Activated CD4-positive, alpha-beta memory T cell treated with anti-CD3 and anti-CD28 coated beads, Interleukin-2, amount 10 ng/mL, durations not matched to agents 7 days and 5 days (primary cell): ENCODE measurements around the gene CCNF. TPM values are rescaled to one million over a fixed set of nuclear protein-coding genes. Genes with fewer than 3 reads are reported as not detected.
"Not testable (repeated sequence)": the region's sequence is repeated elsewhere in the genome, so short reads cannot be mapped to it uniquely, and the experiment has no call there.

Source experiments
- CTCF ChIA-PET: fragments of 350-600 bp; sonication (Branson Sonifier 250); formaldehyde crosslinking; loops from one replicate; lab custom pipeline; 2021; ENCODE audit warnings: antibody characterized with exemption, inconsistent platforms; lab: Charles Lee
- POLR2A ChIA-PET: fragments of 350-600 bp; sonication (Branson Sonifier 250); formaldehyde crosslinking; loops from one replicate; lab custom pipeline; 2021; ENCODE audit warnings: antibody characterized with exemption; lab: Charles Lee
- DNase-seq: peaks from one replicate; pipeline ENCODE4 v3.0.0-alpha.2; 2020
- H3K27ac Mint-ChIP-seq: one replicate; pipeline ENCODE4 v1.8.0; 2021; ENCODE audit warnings: mild to moderate bottlenecking, mixed read lengths
- H3K27me3 Mint-ChIP-seq: one replicate; pipeline ENCODE4 v1.8.0; 2021; ENCODE audit warnings: mixed read lengths
- H3K36me3 Mint-ChIP-seq: one replicate; pipeline ENCODE4 v1.8.0; 2021; ENCODE audit warnings: low read depth, mixed read lengths
- H3K4me1 Mint-ChIP-seq: one replicate; pipeline ENCODE4 v1.8.0; 2021; ENCODE audit warnings: mixed read lengths
- H3K4me3 Mint-ChIP-seq: one replicate; pipeline ENCODE4 v1.8.0; 2021; ENCODE audit warnings: mild to moderate bottlenecking, mixed read lengths
- H3K9me3 Mint-ChIP-seq: one replicate; pipeline ENCODE4 v1.8.0; 2021; ENCODE audit warnings: mixed read lengths
- total RNA-seq, 2 experiments: library from RNA; stranded (reverse); gene quantifications; one replicate each; pipeline ENCODE4 v1.2.3, GENCODE V29; 2021

The CCNF gene
- total RNA-seq, 2 experiments from 2014 or later, result 74.5 to 75.8 TPM

GRCh38 chr16:2432286-2432685, 3.0 kb downstream of the CCNF start:
- peaks cover 38% of the 10 kb centered on the region for H3K4me1 Mint-ChIP-seq
- H3K4me3 Mint-ChIP-seq, result no peak overlapping the region
- DNase-seq, result no peak
- ChIA-PET POLR2A (no interaction called here), CTCF (no interaction called here)
- H3K36me3 Mint-ChIP-seq, result peaks cover 60% of the 10 kb centered on the region
- H3K27me3 Mint-ChIP-seq, result no peaks in the 10 kb centered on the region
- H3K9me3 Mint-ChIP-seq, result no peaks in the 10 kb centered on the region
- H3K27ac Mint-ChIP-seq, result no peak overlapping the region

GRCh38 chr16:2432801-2433505, 3.7 kb downstream of the CCNF start:
- POLR2A ChIA-PET, result no interaction called here

GRCh38 chr16:2435236-2435635, 6.0 kb downstream of the CCNF start:
- H3K4me1 Mint-ChIP-seq, result peaks cover 39% of the 10 kb centered on the region
- POLR2A ChIA-PET, result interaction anchor here (1.4 kb wide), 1 partner anchor 15 kb away, joined by 5 read pairs; no protein-coding TSS in a partner anchor

More at GRCh38 chr16:2432801-2433505, 3.7 kb downstream of the CCNF start:
- no peak for DNase-seq
- H3K4me3 Mint-ChIP-seq, result no peak overlapping the region
- no peaks in the 10 kb centered on the region for H3K9me3 Mint-ChIP-seq
- H3K4me1 Mint-ChIP-seq, result peaks cover 35% of the 10 kb centered on the region
- H3K36me3 Mint-ChIP-seq, result peaks cover 64% of the 10 kb centered on the region
- CTCF ChIA-PET, result no interaction called here
- no peaks in the 10 kb centered on the region for H3K27me3 Mint-ChIP-seq
- no peak overlapping the region for H3K27ac Mint-ChIP-seq

GRCh38 chr16:2436110-2436509, 6.9 kb downstream of the CCNF start:
- POLR2A ChIA-PET, result interaction anchor here (1.4 kb wide), 1 partner anchor 15 kb away, joined by 5 read pairs; no protein-coding TSS in a partner anchor

More at GRCh38 chr16:2435236-2435635, 6.0 kb downstream of the CCNF start:
- H3K27ac Mint-ChIP-seq, CTCF ChIA-PET, DNase-seq, H3K9me3 Mint-ChIP-seq, H3K4me3 Mint-ChIP-seq, H3K27me3 Mint-ChIP-seq: not testable (repeated sequence)
- peaks cover 82% of the 10 kb centered on the region for H3K36me3 Mint-ChIP-seq

GRCh38 chr16:2437032-2437790, 8.0 kb downstream of the CCNF start:
- Mint-ChIP-seq H3K9me3 (no peaks in the 10 kb centered on the region), H3K36me3 (peaks cover 76% of the 10 kb centered on the region), H3K27me3 (no peaks in the 10 kb centered on the region), H3K27ac (no peak overlapping the region), H3K4me1 (peaks cover 32% of the 10 kb centered on the region), H3K4me3 (no peak overlapping the region)
- POLR2A ChIA-PET, result no interaction called here
- DNase-seq, result no peak
- CTCF ChIA-PET, result no interaction called here

More at GRCh38 chr16:2436110-2436509, 6.9 kb downstream of the CCNF start:
- no peaks in the 10 kb centered on the region for H3K27me3 Mint-ChIP-seq
- peaks cover 34% of the 10 kb centered on the region for H3K4me1 Mint-ChIP-seq
- no peak overlapping the region for H3K4me3 Mint-ChIP-seq
- CTCF ChIA-PET, result no interaction called here
- H3K9me3 Mint-ChIP-seq, result no peaks in the 10 kb centered on the region
- H3K36me3 Mint-ChIP-seq, result peaks cover 78% of the 10 kb centered on the region
- no peak for DNase-seq
- H3K27ac Mint-ChIP-seq, result no peak overlapping the region

GRCh38 chr16:2438121-2438520, 8.9 kb downstream of the CCNF start:
- Mint-ChIP-seq H3K9me3 (no peaks in the 10 kb centered on the region), H3K4me3 (no peak overlapping the region), H3K4me1 (peaks cover 27% of the 10 kb centered on the region), H3K36me3 (peaks cover 69% of the 10 kb centered on the region), H3K27me3 (no peaks in the 10 kb centered on the region), H3K27ac (no peak overlapping the region)
- ChIA-PET POLR2A (interaction anchor here (1.0 to 2.1 kb wide), 2 partner anchors 8 to 17 kb away, joined by 3 to 11 read pairs; partner anchors contain the start of gene CCNF), CTCF (no interaction called here)
- DNase-seq, result no peak

GRCh38 chr16:2439598-2439997, 10.4 kb downstream of the CCNF start:
- no peak for DNase-seq
- Mint-ChIP-seq H3K36me3 (peaks cover 68% of the 10 kb centered on the region), H3K27me3 (no peaks in the 10 kb centered on the region), H3K4me1 (peaks cover 23% of the 10 kb centered on the region), H3K27ac (peak overlapping the region; percentile 64), H3K4me3 (no peak overlapping the region), H3K9me3 (no peaks in the 10 kb centered on the region)
- CTCF ChIA-PET, result interaction anchor here (1.5 to 3.2 kb wide), 2 partner anchors 9 to 245 kb away, joined by 4 to 13 read pairs; partner anchors contain the start of gene CCNF
- POLR2A ChIA-PET, result interaction anchor here (0.9 to 2.2 kb wide), 4 partner anchors 10 to 20 kb away, joined by 4 to 13 read pairs (median 8); partner anchors contain the start of genes CCNF and TEDC2

- H3K4me1 Mint-ChIP-seq, result peaks cover 22% of the 10 kb centered on the region
- DNase-seq, H3K27me3 Mint-ChIP-seq, H3K27ac Mint-ChIP-seq, H3K9me3 Mint-ChIP-seq, H3K4me3 Mint-ChIP-seq: not testable (repeated sequence)
- ChIA-PET POLR2A (interaction anchor here (1.6 to 2.2 kb wide), 2 partner anchors 9 to 12 kb away, joined by 5 to 13 read pairs; partner anchors contain the start of gene CCNF), CTCF (interaction anchor here (1.5 to 3.2 kb wide), 3 partner anchors 11 to 246 kb away, joined by 4 to 13 read pairs (median 6); partner anchors contain the start of genes CCNF and TEDC2)
- H3K36me3 Mint-ChIP-seq, result peaks cover 68% of the 10 kb centered on the region
Measured at GRCh38 chr16:2441143-2441804, 12.0 kb downstream of the CCNF start.

- Mint-ChIP-seq H3K27me3 (no peaks in the 10 kb centered on the region), H3K4me1 (peaks cover 18% of the 10 kb centered on the region), H3K9me3 (no peaks in the 10 kb centered on the region), H3K36me3 (peaks cover 62% of the 10 kb centered on the region), H3K27ac (no peak overlapping the region), H3K4me3 (no peak overlapping the region)
- CTCF ChIA-PET, result interaction anchor here (0.9 kb wide), 1 partner anchor 16 kb away, joined by 4 read pairs; the partner anchor contains the start of gene TEDC2
- no peak for DNase-seq
- POLR2A ChIA-PET, result interaction anchor here (1.8 kb wide), 1 partner anchor 14 kb away, joined by 9 read pairs; the partner anchor contains the start of gene CCNF
Measured at GRCh38 chr16:2443555-2443954, 14.3 kb downstream of the CCNF start.

- Mint-ChIP-seq H3K27ac (no peak overlapping the region), H3K36me3 (peaks cover 69% of the 10 kb centered on the region), H3K4me1 (no peaks in the 10 kb centered on the region), H3K27me3 (no peaks in the 10 kb centered on the region), H3K9me3 (no peaks in the 10 kb centered on the region), H3K4me3 (no peak overlapping the region)
- DNase-seq, result no peak
- ChIA-PET POLR2A (no interaction called here), CTCF (no interaction called here)
Measured at GRCh38 chr16:2447920-2448583, 18.8 kb downstream of the CCNF start.

GRCh38 chr16:2449118-2449517, 19.9 kb downstream of the CCNF start:
- no peak for DNase-seq
- Mint-ChIP-seq H3K36me3 (peaks cover 72% of the 10 kb centered on the region), H3K27ac (no peak overlapping the region), H3K4me3 (no peak overlapping the region), H3K4me1 (no peaks in the 10 kb centered on the region), H3K27me3 (no peaks in the 10 kb centered on the region), H3K9me3 (no peaks in the 10 kb centered on the region)
- POLR2A ChIA-PET, result interaction anchor here (2.4 to 2.5 kb wide), 2 partner anchors 9 to 10 kb away, joined by 13 to 16 read pairs; partner anchors contain the start of gene TEDC2
- CTCF ChIA-PET, result interaction anchor here (0.9 kb wide), 1 partner anchor 88 kb away, joined by 4 read pairs; no protein-coding TSS in a partner anchor

GRCh38 chr16:2450535-2450934, 21.3 kb downstream of the CCNF start:
- DNase-seq, result no peak
- CTCF ChIA-PET, result no interaction called here
- POLR2A ChIA-PET, result interaction anchor here (1.1 to 2.5 kb wide), 3 partner anchors 9 to 15 kb away, joined by 5 to 16 read pairs (median 13); partner anchors contain the start of gene TEDC2
- Mint-ChIP-seq H3K4me1 (no peaks in the 10 kb centered on the region), H3K9me3 (no peaks in the 10 kb centered on the region), H3K4me3 (no peak overlapping the region), H3K36me3 (peaks cover 69% of the 10 kb centered on the region), H3K27me3 (no peaks in the 10 kb centered on the region), H3K27ac (no peak overlapping the region)
